ENCODE data around the gene SUCLG2.

SUCLG2 gene

DNA sequence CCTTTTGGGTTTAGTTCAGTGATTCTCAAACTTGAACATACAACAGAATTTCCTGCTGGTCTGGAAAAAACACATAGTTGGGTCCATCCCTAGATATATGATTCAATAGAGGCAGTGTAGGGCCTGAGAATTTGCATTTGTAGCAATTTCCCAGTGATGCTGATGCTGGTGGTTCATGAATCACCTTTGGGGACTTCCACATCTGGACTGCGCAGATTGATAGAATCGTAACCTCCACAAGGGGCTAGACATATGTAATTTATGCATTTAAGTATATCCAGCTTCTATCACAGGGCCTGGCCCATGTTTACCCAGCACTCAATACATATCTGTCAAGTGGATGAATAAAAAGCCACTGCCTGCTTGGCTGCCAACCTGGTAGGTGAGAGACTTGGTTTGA, 33.8 kb upstream of the SUCLG2 start:
- TF ChIP-seq, protein P1, sequence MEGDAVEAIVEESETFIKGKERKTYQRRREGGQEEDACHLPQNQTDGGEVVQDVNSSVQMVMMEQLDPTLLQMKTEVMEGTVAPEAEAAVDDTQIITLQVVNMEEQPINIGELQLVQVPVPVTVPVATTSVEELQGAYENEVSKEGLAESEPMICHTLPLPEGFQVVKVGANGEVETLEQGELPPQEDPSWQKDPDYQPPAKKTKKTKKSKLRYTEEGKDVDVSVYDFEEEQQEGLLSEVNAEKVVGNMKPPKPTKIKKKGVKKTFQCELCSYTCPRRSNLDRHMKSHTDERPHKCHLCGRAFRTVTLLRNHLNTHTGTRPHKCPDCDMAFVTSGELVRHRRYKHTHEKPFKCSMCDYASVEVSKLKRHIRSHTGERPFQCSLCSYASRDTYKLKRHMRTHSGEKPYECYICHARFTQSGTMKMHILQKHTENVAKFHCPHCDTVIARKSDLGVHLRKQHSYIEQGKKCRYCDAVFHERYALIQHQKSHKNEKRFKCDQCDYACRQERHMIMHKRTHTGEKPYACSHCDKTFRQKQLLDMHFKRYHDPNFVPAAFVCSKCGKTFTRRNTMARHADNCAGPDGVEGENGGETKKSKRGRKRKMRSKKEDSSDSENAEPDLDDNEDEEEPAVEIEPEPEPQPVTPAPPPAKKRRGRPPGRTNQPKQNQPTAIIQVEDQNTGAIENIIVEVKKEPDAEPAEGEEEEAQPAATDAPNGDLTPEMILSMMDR (IDR thresholded peaks at IDR 0.05; ENCODE audit: extremely low read depth, missing control alignments), result no peak
- no peak for DNase-seq (ENCODE audit: low spot score)

DNA sequence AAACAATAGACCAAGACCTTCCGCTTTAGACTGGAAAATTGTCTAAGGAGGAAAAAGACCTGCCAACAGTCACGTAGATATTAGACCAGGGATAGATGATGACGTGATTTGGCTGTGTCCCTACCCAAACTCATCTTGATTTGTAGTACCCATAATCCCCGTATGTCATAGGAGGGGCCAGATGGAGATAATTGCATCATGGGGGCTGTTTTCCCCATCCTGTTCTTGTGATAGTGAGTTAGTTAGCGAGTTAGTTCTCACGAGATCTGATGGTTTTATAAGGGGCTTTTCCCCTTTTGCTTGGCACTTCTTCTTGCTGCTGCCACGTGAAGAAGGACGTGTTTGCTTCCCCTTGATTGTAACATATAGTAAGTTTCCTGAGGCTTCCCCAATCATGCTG, 31.7 kb upstream of the SUCLG2 start:
- no peak for DNase-seq (ENCODE audit: low spot score)
- TF ChIP-seq, protein P1 (IDR thresholded peaks at IDR 0.05; ENCODE audit: extremely low read depth, missing control alignments), result no peak

DNA sequence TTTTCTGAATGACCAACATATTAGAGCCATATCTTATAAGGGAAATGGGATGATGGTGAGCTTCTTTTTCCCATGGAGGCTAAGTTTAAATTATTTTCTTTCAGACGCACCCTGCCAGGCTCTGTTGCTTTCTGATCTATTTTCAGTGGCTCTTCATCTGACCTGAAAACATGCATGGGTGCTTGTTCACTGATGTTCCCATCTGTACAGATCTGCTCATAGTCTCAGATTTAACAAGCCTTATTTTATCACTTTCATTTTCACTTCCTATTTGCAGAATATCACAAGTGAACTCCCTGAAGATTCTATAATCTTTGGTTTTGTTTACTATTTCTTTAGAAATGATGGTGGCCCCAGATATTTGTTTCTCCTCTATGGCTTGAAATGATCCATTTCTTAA, 31.1 kb upstream of the SUCLG2 start:
- TF ChIP-seq, protein P1 (IDR thresholded peaks at IDR 0.05; ENCODE audit: extremely low read depth, missing control alignments), result no peak
- peak; percentile 64 for DNase-seq (ENCODE audit: low spot score)

DNA sequence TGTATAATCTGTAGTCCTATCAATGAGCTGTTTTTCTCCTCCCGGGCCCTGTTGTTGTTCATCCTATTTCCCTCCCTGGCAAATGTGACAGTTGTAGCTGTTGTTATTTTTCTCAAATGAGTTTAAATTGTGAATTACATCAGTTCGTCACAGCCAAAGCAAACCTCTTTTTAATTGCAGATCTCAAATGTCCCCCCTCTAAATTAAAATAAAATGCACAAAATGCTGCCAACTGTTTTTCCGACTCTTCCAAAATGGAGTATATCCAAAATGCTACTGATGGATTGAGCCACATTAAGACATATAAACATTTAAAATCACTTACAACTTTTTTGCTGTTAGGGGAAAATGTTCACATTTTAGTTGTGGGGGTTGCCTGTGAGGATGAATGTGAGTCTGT, 29.8 kb upstream of the SUCLG2 start:
- TF ChIP-seq, protein P1 (IDR thresholded peaks at IDR 0.05; ENCODE audit: extremely low read depth, missing control alignments), result no peak
- DNase-seq (ENCODE audit: low spot score), result no peak

DNA sequence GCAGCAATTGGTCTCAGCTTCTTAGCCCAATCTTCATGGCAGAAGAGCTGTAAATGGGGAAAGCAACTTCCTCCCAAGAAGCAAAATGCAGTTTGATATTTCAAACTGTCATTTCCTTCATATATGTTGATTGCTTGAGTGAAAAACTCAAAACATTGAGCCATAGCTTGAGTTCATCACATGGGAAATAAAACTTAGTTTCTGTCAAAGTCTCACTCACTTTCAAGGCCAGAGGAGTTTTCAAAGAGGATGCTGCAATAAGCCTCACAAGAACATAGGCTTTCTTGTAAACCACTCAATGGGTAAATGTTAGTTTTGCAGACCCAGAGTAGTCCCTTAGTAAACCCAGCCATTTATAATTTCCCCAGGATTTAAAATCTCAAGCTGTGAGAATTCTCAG, 29.1 kb upstream of the SUCLG2 start:
- TF ChIP-seq, protein P1 (IDR thresholded peaks at IDR 0.05; ENCODE audit: extremely low read depth, missing control alignments), result no peak
- DNase-seq (ENCODE audit: low spot score), result peak; percentile 7

DNA sequence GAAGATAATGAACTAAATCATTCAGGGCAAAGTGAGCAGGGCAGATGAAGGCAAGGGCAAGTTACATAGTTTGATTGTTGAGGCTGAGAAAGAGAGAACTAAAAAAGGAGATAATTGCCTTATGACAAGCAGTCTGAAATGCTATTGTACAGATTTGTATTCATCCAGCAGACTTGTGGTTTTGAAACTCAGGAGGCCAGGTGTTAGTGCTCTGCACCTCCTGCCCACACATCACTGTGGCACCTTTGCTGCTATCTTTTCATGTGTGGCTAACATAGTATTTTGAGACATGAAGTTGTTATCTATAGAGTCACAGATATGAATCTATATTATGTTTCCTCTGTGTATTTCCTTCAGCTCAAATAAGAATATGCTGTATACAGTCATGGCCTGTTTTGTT, 24.3 kb upstream of the SUCLG2 start:
- DNase-seq (ENCODE audit: low spot score), result peak; percentile 6
- TF ChIP-seq, protein P1 (IDR thresholded peaks at IDR 0.05; ENCODE audit: extremely low read depth, missing control alignments), result no peak

DNA sequence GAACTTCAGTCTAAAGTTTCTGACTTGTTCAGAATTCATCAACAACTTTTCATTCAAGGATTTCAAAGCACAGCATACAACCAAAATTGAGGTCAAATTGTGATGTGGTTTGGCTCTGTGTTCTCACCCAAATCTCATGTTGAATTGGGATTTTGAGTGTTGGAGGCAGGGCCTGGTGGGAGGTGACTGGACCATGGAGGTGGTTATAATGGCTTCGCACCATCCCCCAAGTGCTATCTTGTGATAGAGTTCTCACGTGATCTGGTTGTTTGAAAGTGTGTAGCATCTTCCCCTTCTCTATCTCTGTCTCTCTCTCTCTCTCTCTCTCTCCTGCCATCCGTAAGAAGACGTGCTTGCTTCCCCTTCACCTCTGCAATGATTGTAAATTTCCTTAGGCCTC, 19.6 kb upstream of the SUCLG2 start:
- TF ChIP-seq, protein P1 (IDR thresholded peaks at IDR 0.05; ENCODE audit: extremely low read depth, missing control alignments), result no peak

More for the DNA sequence above, 19.6 kb upstream of the SUCLG2 start:
- DNase-seq (ENCODE audit: low spot score), result no peak
